ENCODE data around the gene ATP8A2. TPM values are rescaled to one million over a fixed set of nuclear protein-coding genes. Genes with fewer than 3 reads are reported as not detected.
A peak's percentile ranks its signal among the peaks of the same experiment; 100 is the strongest.

Gene ATP8A2
- total and polyA plus RNA-seq, 10 of the 15 experiments (the other 5 are each of a cell fraction or from before 2014, with no cell fraction given): 0.01 to 0.04 (median 0.04) TPM; not detected in 7

DNA sequence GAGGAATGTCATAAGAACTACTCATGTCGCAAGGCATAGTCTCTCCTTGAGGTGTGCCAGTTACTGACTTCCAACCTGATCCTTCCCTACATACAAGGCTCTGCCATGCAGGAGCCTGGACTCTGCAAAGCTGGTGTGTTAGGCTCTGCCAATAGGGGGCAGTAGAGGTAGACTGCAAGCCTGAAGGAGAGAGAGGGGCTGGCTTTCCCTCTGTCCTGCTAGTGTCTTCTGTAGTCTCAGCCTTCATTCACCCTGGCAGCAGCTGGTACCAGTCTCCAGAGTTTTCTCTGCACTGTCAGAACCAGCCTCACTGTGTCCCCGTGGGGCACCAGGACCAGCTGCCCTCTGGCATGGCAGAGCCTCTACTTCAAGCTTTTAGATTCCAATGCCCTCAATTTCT is 665.5 kb downstream of the ATP8A2 start:
- ChIA-PET CTCF (interaction anchor here (0.6 to 1.1 kb wide), 2 partner anchors 32 to 454 kb away, joined by 3 read pairs; no protein-coding TSS in a partner anchor), POLR2A (no interaction called here), SMC1A (ENCODE audit: uncharacterized antibody, unreplicated experiment) (no interaction called here), RAD21 (ENCODE audit: unreplicated experiment) (no interaction called here)
- H4K20me1 ChIP-seq (ENCODE audit: control insufficient read depth, insufficient read depth): no peaks in the 10 kb centered on the region
- WGBS (ENCODE audit: insufficient coverage, insufficient replicate concordance, low lambda C conversion rate, missing lambda C conversion rate): 27% methylated on average over 2 of the region's 2 CpGs
- H3K9me3 ChIP-seq (replicated peaks; ENCODE audit: control insufficient read depth, insufficient read depth, low read length): no peaks in the 10 kb centered on the region
- no TSS peak for BruUV-seq (replicated peaks)
- H3K27ac ChIP-seq (ENCODE audit: control insufficient read depth, insufficient read depth): no peak overlapping the region
- H3K27me3 ChIP-seq (replicated peaks in 1 of 2; ENCODE audit: control insufficient read depth in 2 of 2, insufficient read depth in 2 of 2, low read length in 1 of 2): 0 out of 4 replicates have a peak, but pooled peaks cover 0 to 4% of the 10 kb centered on the region in 2 experiments
- H3K9ac ChIP-seq (ENCODE audit: control insufficient read depth, insufficient read depth, low read length): no peak overlapping the region
- intact Hi-C loops (cut with micrococcal nuclease; ENCODE audit: unreplicated experiment) (no loop called here), in situ Hi-C loops (cut with MboI) (no loop called here)
- no peak overlapping the region for H2AFZ ChIP-seq (ENCODE audit: control insufficient read depth, low read depth, low read length)
- H3K4me3 ChIP-seq: no peak overlapping the region
- H3K4me1 ChIP-seq (ENCODE audit: control insufficient read depth, insufficient read depth, low read length): no peaks in the 10 kb centered on the region
- ATAC-seq (peak; percentile 29; the same call in 1 of the 3 replicates), DNase-seq (ENCODE audit: low read depth, low spot score) (no peak), FAIRE-seq (no peak)
- H3K79me2 ChIP-seq (ENCODE audit: control insufficient read depth, insufficient read depth, low read length): no peaks in the 10 kb centered on the region
- no peaks in the 10 kb centered on the region for H3K36me3 ChIP-seq (ENCODE audit: control insufficient read depth in 2 of 2, insufficient read depth in 2 of 2, low read length in 1 of 2)
- no peak overlapping the region for H3K4me2 ChIP-seq (ENCODE audit: control insufficient read depth, insufficient read depth)
- no peak for TF ChIP-seq NRF1 (conservative IDR thresholded peaks at IDR 0.05; ENCODE audit: low read depth, low read length)
- TF ChIP-seq, protein P1, sequence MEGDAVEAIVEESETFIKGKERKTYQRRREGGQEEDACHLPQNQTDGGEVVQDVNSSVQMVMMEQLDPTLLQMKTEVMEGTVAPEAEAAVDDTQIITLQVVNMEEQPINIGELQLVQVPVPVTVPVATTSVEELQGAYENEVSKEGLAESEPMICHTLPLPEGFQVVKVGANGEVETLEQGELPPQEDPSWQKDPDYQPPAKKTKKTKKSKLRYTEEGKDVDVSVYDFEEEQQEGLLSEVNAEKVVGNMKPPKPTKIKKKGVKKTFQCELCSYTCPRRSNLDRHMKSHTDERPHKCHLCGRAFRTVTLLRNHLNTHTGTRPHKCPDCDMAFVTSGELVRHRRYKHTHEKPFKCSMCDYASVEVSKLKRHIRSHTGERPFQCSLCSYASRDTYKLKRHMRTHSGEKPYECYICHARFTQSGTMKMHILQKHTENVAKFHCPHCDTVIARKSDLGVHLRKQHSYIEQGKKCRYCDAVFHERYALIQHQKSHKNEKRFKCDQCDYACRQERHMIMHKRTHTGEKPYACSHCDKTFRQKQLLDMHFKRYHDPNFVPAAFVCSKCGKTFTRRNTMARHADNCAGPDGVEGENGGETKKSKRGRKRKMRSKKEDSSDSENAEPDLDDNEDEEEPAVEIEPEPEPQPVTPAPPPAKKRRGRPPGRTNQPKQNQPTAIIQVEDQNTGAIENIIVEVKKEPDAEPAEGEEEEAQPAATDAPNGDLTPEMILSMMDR (IDR thresholded peaks at IDR 0.05 in 2 of 3, conservative IDR thresholded peaks at IDR 0.05 in 1 of 3; ENCODE audit: control insufficient read depth in 2 of 3, extremely low read depth in 1 of 3, insufficient read depth in 1 of 3, low read depth in 3 of 3, low read length in 3 of 3): peak in 2 of 3 experiments; percentile 35 to 42; a peak in 3 of 6 replicates

DNA sequence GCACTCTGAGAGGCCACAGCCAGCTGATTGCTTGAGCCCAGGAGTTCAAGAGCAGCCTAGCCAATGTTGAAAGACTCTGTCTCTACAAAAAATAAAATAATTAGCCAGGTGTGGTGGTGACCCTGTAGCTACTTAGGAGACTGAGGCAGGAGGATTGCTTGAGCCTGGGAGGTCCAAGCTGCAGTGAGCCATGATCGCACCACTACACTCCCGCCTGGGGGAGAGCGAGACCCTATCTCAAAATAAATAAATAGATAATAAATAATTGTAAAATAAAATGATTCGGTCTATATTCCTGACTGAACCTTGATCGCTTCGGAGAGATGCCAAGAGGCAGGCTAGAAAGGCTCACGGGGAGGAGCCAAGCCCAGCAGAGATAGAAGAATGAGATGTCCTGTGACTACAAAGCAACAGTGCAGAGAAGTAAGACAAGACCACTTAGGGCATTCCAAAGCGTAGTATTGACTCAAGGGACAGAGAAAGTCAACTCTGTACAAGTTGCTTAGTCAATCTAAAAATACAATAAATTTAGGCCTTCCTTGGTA is 667.2 kb downstream of the ATP8A2 start:
- ChIA-PET POLR2A (no interaction called here), CTCF (no interaction called here), SMC1A (ENCODE audit: uncharacterized antibody, unreplicated experiment) (no interaction called here), RAD21 (ENCODE audit: unreplicated experiment) (no interaction called here)
- in situ Hi-C loops (cut with MboI): no loop called here
- Histone ChIP-seq H3K27ac (ENCODE audit: control insufficient read depth, insufficient read depth) (no peak overlapping the region), H4K20me1 (ENCODE audit: control insufficient read depth, insufficient read depth) (no peaks in the 10 kb centered on the region), H3K27me3 (replicated peaks in 1 of 2; ENCODE audit: control insufficient read depth in 2 of 2, insufficient read depth in 2 of 2, low read length in 1 of 2) (0 out of 4 replicates have a peak, but pooled peaks cover 0 to 4% of the 10 kb centered on the region in 2 experiments), H3K9ac (ENCODE audit: control insufficient read depth, insufficient read depth, low read length) (no peak overlapping the region), H3K4me2 (ENCODE audit: control insufficient read depth, insufficient read depth) (no peak overlapping the region), H3K4me3 (no peak overlapping the region), H3K79me2 (ENCODE audit: control insufficient read depth, insufficient read depth, low read length) (no peaks in the 10 kb centered on the region), H3K36me3 (ENCODE audit: control insufficient read depth in 2 of 2, insufficient read depth in 2 of 2, low read length in 1 of 2) (no peaks in the 10 kb centered on the region), H2AFZ (ENCODE audit: control insufficient read depth, low read depth, low read length) (no peak overlapping the region), H3K4me1 (ENCODE audit: control insufficient read depth, insufficient read depth, low read length) (no peaks in the 10 kb centered on the region), H3K9me3 (replicated peaks; ENCODE audit: control insufficient read depth, insufficient read depth, low read length) (no peaks in the 10 kb centered on the region)
- intact Hi-C loops (cut with micrococcal nuclease; ENCODE audit: unreplicated experiment): no loop called here
- FAIRE-seq: no peak
- ATAC-seq: no peak
- TF ChIP-seq, protein P2, sequence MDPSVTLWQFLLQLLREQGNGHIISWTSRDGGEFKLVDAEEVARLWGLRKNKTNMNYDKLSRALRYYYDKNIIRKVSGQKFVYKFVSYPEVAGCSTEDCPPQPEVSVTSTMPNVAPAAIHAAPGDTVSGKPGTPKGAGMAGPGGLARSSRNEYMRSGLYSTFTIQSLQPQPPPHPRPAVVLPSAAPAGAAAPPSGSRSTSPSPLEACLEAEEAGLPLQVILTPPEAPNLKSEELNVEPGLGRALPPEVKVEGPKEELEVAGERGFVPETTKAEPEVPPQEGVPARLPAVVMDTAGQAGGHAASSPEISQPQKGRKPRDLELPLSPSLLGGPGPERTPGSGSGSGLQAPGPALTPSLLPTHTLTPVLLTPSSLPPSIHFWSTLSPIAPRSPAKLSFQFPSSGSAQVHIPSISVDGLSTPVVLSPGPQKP (IDR thresholded peaks at IDR 0.05; ENCODE audit: low read depth, low read length): no peak
- TF ChIP-seq ZNF622 (IDR thresholded peaks at IDR 0.05): no peak
- no peak for TF ChIP-seq NR2C1 (IDR thresholded peaks at IDR 0.05)
- no peak for TF ChIP-seq PML (IDR thresholded peaks at IDR 0.05; ENCODE audit: low read length)
- no peak for TF ChIP-seq SUZ12 (IDR thresholded peaks at IDR 0.05; ENCODE audit: unreplicated experiment)
- TF ChIP-seq CEBPB (IDR thresholded peaks at IDR 0.05; ENCODE audit: borderline replicate concordance in 1 of 2, low read depth in 2 of 2, low read length in 2 of 2): no peak
- TF ChIP-seq CBFB (IDR thresholded peaks at IDR 0.05; ENCODE audit: low read depth): no peak
- no peak for TF ChIP-seq FOXK2 (IDR thresholded peaks at IDR 0.05)
- TF ChIP-seq HDAC6 (IDR thresholded peaks at IDR 0.05; ENCODE audit: unreplicated experiment): no peak
- TF ChIP-seq RELA (IDR thresholded peaks at IDR 0.05; ENCODE audit: borderline replicate concordance, partially characterized antibody): no peak
- no peak for TF ChIP-seq HDGF (IDR thresholded peaks at IDR 0.05)
- 51% methylated on average over 8 of the region's 8 CpGs for WGBS (ENCODE audit: insufficient coverage, insufficient replicate concordance, low lambda C conversion rate, missing lambda C conversion rate)
- BruUV-seq (replicated peaks): no TSS peak
- no peak for DNase-seq (ENCODE audit: low read depth, low spot score)

All from GM12878 (cell line).